ENCODE measurements around the gene PHETA1. TPM values are rescaled to one million over a fixed set of nuclear protein-coding genes. Genes with fewer than 3 reads are reported as not detected.
"Not testable (repeated sequence)": the region's sequence is repeated elsewhere in the genome, so short reads cannot be mapped to it uniquely, and the experiment has no call there.

PHETA1 gene
- total RNA-seq, 3 donors from 2014 or later, result 6.6 to 10.9 (median 10.2) TPM

- Histone ChIP-seq H3K9me3 (no peaks in the 10 kb centered on the region), H3K36me3 (no peaks in the 10 kb centered on the region), H3K4me3 (no peak overlapping the region), H3K27me3 (no peaks in the 10 kb centered on the region), H3K4me1 (no peaks in the 10 kb centered on the region), H3K27ac (no peak overlapping the region)
- DNase-seq (ENCODE audit: low spot score in 2 of 2), result no peak
- intact Hi-C loops (cut with DNase I; ENCODE audit: low total_unique reads), result no loop called here
- TF ChIP-seq POLR2AphosphoS5 (IDR thresholded peaks at IDR 0.05), result no peak
- no peak for TF ChIP-seq POLR2A (IDR thresholded peaks at IDR 0.05)
- TF ChIP-seq, protein P1, sequence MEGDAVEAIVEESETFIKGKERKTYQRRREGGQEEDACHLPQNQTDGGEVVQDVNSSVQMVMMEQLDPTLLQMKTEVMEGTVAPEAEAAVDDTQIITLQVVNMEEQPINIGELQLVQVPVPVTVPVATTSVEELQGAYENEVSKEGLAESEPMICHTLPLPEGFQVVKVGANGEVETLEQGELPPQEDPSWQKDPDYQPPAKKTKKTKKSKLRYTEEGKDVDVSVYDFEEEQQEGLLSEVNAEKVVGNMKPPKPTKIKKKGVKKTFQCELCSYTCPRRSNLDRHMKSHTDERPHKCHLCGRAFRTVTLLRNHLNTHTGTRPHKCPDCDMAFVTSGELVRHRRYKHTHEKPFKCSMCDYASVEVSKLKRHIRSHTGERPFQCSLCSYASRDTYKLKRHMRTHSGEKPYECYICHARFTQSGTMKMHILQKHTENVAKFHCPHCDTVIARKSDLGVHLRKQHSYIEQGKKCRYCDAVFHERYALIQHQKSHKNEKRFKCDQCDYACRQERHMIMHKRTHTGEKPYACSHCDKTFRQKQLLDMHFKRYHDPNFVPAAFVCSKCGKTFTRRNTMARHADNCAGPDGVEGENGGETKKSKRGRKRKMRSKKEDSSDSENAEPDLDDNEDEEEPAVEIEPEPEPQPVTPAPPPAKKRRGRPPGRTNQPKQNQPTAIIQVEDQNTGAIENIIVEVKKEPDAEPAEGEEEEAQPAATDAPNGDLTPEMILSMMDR (IDR thresholded peaks at IDR 0.05), result no peak
Measured at GRCh38 chr12:111384596-111384995, 15.7 kb upstream of the PHETA1 start.

DNA sequence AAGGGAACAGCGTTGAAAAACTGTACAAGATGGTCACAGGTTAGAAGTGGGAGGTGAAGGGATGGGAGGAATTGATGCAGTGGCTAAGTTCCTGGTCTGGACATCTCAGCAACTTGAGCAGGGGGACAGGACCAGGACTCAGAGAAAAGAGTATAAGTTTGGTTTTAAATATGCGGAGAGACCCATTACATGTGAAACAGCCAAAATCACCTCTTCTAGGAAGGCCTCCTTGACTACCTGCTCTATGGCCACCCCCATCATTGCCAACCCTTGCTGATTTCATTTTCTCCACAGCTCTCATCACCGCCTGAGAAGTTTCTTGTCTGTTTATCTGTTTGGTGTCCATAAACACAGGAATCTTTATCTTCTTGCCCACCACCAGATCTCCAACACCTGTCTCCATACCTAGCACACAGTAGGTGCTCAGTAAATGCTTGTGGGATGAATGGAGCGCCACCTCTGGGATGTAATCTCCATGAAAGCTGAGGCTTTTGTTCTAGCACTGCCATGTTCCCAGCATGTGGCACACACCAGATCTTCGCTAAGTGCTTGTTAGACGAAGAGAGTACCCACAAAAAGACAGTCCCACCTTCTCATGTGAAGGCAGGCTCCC lies 11.2 kb upstream of the PHETA1 start:
- intact Hi-C loops (cut with DNase I; ENCODE audit: low total_unique reads), result no loop called here

GRCh38 chr12:111377440-111377839 lies 8.5 kb upstream of the PHETA1 start:
- intact Hi-C loops (cut with DNase I; ENCODE audit: low total_unique reads), result no loop called here
- Histone ChIP-seq H3K9me3 (no peaks in the 10 kb centered on the region), H3K4me3 (no peak overlapping the region), H3K27me3 (no peaks in the 10 kb centered on the region), H3K36me3 (no peaks in the 10 kb centered on the region), H3K27ac (no peak overlapping the region), H3K4me1 (no peaks in the 10 kb centered on the region)
- DNase-seq (ENCODE audit: low spot score in 2 of 2), result no peak
- TF ChIP-seq POLR2AphosphoS5 (IDR thresholded peaks at IDR 0.05) (no peak), POLR2A (IDR thresholded peaks at IDR 0.05) (no peak)
- TF ChIP-seq, protein P1 (IDR thresholded peaks at IDR 0.05), result no peak

More for the DNA sequence above, 11.2 kb upstream of the PHETA1 start:
- DNase-seq (ENCODE audit: low spot score in 2 of 2), result no peak
- no peaks in the 10 kb centered on the region for H3K9me3 ChIP-seq
- H3K4me3 ChIP-seq, result no peak overlapping the region
- no peaks in the 10 kb centered on the region for H3K27me3 ChIP-seq
- no peaks in the 10 kb centered on the region for H3K4me1 ChIP-seq
- H3K27ac ChIP-seq, result no peak overlapping the region
- no peaks in the 10 kb centered on the region for H3K36me3 ChIP-seq
- no peak for TF ChIP-seq POLR2AphosphoS5 (IDR thresholded peaks at IDR 0.05)
- TF ChIP-seq, protein P1 (IDR thresholded peaks at IDR 0.05), result no peak
- no peak for TF ChIP-seq POLR2A (IDR thresholded peaks at IDR 0.05)

DNA sequence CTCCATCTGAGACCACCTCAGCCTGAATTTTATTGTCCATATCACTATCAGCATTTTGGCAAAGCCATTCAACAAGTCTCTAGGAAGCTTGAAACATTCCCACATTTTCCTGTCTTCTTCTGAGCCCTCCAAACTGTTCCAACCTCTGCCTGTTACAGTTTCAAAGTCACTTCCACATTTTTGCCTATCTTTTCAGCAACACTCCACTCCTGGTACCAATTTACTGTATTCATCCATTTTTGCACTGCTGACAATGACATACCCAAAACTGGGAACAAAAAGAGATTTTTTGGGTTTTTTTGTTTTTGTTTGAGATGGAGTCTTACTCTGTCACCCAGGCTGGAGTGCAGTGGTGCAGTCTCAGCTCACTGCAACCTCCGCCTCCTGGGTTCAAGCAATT lies 4.3 kb upstream of the PHETA1 start:
- intact Hi-C loops (cut with DNase I; ENCODE audit: low total_unique reads); H3K27me3 ChIP-seq; H3K9me3 ChIP-seq; H3K4me1 ChIP-seq; H3K4me3 ChIP-seq; DNase-seq (ENCODE audit: low spot score in 2 of 2); H3K36me3 ChIP-seq; H3K27ac ChIP-seq: not testable (repeated sequence)

DNA sequence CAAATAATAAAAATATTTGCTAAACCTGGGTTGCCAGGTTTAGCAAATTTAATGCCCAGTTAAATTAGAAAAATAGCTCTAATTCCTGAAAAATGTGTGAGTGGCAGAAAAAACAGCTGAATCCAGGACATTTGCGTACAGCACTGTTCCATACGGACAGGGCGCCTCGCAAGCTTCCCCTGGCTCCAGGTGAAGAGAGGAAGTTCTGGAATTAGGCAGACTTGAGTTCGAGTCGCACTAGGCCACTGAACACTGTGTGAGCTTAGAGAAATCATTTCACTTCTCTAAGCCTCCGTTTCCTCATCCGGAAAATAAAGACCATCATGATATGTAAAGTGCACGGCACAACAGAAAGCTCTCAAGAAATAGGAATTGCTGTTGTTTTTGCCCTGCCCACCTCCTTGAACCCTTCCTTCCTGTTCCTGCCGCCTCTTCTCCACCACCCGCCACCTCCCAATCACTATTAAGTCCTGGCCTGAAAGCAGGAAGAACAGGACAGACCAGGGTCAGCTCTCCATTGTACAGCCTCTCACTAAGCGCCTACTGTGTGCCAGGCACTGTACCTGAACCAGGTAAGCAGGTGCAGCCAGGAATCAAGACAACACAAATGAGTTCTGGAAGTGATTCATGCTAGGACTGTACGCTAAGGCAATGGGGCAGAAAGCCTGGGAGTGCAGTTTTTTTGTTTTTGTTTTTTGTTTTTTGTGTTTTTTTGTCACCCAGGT lies 763 bp upstream of the PHETA1 start:
- intact Hi-C loops (cut with DNase I; ENCODE audit: low total_unique reads), result no loop called here
- TF ChIP-seq, protein P1 (IDR thresholded peaks at IDR 0.05), result no peak
- no peak for TF ChIP-seq POLR2AphosphoS5 (IDR thresholded peaks at IDR 0.05)
- no peak for TF ChIP-seq POLR2A (IDR thresholded peaks at IDR 0.05)
- Histone ChIP-seq H3K27ac (peak overlapping the region in 1 of 2 donors; percentile 50), H3K9me3 (no peaks in the 10 kb centered on the region), H3K4me1 (no peaks in the 10 kb centered on the region), H3K36me3 (no peaks in the 10 kb centered on the region), H3K4me3 (peak overlapping the region; percentile 74 to 89 (median 84)), H3K27me3 (no peaks in the 10 kb centered on the region)
- no peak for DNase-seq (ENCODE audit: low spot score in 2 of 2)
